ENCODE results near the gene GPR176.

GPR176 gene, protein sequence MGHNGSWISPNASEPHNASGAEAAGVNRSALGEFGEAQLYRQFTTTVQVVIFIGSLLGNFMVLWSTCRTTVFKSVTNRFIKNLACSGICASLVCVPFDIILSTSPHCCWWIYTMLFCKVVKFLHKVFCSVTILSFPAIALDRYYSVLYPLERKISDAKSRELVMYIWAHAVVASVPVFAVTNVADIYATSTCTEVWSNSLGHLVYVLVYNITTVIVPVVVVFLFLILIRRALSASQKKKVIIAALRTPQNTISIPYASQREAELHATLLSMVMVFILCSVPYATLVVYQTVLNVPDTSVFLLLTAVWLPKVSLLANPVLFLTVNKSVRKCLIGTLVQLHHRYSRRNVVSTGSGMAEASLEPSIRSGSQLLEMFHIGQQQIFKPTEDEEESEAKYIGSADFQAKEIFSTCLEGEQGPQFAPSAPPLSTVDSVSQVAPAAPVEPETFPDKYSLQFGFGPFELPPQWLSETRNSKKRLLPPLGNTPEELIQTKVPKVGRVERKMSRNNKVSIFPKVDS

DNA sequence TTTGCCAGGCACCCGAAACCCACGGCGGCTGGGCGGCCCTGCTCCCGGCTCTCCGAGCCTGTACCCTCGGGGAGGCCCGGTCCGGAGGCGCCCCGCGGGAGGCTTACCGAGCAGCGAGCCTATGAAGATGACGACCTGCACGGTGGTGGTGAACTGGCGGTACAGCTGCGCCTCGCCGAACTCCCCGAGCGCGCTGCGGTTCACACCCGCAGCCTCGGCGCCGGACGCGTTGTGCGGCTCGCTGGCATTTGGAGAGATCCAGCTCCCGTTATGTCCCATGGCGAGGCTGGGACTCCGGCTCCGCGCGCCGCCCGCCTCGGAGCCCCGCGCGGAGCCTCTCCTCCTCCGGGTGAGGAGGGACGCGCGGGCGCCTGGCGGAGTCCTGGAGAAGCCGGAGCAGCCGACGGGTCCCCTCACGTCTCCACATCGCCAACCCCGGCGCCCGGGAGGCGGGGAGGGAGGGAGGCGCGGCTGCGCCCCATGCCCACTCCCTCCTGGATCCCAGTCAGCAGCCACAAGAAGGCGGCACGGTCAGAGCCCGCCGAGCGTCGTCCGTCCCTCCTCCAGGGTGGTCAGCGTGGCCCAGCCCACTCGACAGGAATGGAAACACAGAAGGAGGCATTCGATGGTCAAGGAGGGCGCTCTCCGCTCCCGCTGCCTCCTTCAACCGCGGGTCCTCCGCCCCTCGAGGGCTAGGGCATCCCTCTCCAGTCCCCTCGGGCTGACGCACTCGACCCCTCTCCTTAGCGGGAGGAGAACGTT is at the start of gene GPR176:
TSS of gene GPR176 (minus strand) at position 519 of the 762 bp plus-strand sequence. CDS start at position 279, 240 bp downstream.
- DNase-seq: no peak

DNA sequence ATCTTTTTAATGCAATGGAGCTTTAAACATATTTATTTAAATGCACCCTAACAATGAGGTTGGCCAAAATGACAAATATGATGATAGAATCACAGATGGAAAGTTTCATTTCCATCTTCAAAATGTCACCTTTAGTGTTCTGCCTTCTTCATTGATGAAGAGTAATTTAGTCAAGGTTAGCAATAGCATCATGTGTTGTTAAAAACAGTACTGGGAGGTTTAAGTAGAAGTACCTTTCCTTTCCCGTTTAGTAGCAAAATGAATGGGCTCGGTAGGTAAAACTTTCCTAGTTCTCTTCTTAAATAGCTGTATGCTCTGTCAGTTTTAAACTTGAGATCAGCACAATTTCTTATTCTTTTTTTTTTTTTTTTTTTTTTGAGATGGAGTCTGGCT is 48.9 kb upstream of the GPR176 start:
- DNase-seq: no peak

DNA sequence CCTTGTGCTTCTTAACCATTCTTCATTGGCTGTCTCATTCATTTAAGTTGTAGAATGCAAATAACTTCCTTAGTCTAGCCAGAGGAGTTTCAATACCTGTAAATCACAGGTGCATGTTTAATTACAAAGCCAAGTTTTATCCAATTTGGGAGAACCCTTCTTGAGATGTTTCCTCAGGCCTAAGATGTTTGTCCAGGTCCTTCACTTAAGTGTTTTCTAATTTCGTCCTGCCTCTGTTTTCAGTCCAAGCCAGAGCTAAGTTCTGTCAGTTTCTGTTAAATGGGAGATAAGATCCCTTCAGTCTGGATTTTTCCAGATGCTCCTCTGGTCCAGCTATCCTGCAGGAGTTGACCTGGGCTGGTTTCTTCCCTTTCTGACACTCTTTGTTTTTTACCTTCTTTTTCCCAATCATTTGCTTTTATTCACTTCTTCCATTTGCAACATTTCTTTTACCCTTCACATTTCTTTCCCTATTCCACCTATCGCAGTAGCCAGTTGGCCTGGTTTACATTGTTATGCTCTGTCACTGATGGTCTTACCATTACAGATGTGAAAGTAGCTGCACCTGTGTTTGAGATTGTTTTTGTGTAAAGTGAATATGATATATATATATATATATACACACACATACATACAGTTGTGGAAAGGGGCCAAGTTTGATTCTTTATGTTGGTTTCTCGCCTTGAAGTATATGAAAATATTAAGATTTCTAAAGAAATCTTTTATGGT is 48.4 kb upstream of the GPR176 start:
- DNase-seq: no peak

DNA sequence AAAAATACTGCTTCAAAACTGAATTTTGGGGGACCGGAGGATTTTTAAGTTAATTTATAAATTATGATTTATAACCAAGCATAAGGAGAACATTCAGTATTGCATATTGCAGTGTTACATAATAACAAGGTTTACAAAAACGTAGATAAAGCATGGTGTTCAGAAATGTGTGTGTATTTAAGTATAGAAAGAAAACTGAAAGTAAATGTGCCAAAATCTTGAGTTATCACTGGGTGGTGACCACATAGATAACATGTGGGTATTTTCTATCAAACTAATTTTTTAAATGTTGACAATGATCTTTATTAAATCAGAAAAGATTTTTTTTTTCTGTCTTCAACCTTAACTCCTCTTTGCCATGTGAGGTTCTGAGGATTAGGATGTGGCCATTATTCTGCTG is 46.5 kb upstream of the GPR176 start:
- DNase-seq: no peak

DNA sequence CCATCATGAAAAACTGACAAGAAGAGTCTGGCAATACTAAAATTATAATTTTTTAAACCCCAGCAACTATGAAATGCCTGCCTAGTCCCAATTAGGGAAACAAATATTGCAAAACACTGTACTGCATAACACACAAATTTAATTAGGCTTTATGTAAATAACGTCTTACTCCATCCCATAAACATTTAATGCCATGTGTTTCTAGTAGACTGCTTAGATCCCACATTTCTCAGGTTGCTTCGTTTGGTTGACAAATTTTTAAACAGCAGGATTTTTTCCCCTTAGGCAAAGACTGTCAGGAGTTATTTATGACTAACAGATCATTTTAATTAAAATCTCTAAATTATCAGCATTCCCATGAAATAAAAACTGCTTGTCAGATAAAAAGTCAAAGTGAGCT is 43.7 kb upstream of the GPR176 start:
- DNase-seq: no peak

DNA sequence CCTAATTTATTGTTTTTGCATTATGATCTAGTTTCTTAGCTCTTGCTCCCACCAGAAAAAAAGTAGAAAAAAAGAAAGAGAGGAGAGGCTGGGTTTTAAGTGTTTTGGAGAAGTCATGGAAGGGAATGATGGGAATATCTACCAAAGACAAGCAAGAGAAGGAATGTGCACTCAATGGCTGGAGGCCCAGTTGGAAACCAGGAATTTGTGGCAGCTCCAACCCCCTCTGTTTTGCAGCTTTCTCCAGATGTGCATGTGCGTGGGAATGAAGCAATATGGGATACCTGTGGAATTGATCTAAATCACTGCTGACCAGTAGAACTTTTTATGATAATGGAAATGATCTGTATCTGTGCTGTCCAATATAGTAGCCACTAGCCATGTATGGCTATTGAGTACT is 41.0 kb upstream of the GPR176 start:
- DNase-seq: no peak

DNA sequence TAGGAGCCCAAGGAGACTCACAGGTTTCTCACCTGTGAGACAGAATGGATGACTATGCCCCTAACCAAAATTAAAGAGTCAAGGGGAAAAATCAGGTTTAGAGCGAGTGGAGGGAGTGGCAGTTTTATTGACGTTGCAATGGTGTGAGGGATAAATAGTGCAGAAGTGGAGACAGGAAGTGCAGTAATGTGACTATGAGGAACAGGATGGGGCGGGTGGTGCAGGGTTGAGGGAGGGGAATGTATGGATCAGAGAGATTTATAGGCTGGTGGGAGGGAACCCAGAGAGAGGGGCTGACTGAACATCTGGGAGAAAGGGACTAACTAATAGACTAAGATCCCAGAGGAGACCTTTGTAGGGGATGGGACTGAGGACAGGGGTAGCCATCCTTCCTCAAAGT is 40.3 kb upstream of the GPR176 start:
- DNase-seq: no peak

DNA sequence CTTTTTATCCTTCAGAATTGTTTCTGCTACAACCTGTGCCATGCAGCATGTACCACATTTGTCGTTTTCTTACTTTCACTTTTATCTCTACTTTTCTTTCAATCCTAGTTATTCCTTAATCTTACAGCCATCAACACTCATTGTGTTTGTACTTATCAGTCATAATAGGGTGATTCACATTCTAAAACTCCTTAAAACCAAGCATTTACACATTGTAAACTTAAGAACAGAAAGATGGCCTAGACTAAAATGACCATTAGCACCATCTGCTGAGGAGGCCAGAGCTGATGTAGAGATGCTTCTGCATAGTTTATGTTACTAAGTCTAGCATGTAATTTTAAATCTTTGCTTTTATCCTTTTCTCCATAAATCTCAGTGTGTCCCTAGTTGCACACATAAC is 39.3 kb upstream of the GPR176 start:
- DNase-seq: no peak

DNA sequence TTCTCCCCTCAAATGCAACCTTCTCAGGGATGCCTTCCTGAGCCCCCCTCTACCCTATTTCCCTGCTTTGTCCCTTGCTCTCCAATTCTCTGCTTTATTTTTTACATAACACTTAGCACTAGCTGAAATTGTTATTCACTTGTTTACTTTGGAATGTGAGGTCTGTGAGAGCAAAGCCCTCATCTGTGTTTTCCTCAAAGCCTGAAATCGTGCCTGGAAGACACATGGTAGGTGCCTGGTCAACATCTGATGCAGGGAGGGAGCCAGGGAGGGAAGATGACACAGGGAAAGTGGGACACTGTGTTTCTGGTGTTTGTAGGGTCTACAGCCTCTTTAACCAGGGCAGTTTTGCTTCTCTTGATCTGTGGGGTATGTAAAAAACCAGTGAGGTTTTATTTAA is 37.4 kb upstream of the GPR176 start:
- no peak for DNase-seq

DNA sequence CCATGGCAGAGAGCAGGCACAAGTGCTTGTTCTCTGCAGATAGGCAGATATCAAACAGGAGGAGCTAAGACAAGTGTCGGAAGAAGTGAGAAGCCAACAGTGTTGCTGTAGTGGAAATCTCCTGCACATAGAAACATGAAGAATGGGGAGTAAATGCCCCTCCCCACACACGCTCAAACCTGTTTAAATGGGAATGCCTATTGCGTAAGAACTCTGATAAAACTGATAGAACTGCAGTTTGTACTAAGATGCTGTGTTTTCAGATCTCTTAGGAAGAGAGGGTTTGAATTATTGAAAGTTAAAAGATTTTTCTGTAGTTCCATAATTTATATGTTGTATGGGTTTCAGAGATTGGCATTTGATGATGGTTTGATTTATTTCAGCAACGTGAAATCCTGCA is 33.5 kb upstream of the GPR176 start:
- DNase-seq: no peak

DNA sequence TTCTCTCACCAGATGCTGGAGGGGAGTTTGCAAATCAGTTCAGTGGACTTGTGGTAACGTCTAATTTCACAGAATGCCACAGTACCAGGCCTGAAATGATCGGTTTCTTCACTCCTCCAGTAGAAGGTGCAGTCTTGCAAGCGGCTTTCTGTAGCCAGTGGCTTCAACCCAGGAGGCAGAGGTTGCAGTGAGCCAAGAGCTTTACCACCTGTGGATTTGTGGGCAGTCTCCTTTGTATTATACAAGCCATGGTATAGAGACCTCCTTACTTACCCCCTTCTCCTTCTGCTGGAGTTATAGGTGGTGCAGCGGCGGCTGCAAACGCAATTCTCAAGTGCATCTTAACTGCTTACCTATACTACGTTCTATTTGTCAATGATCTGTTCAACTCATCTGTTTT is 31.5 kb upstream of the GPR176 start:
- DNase-seq: no peak

DNA sequence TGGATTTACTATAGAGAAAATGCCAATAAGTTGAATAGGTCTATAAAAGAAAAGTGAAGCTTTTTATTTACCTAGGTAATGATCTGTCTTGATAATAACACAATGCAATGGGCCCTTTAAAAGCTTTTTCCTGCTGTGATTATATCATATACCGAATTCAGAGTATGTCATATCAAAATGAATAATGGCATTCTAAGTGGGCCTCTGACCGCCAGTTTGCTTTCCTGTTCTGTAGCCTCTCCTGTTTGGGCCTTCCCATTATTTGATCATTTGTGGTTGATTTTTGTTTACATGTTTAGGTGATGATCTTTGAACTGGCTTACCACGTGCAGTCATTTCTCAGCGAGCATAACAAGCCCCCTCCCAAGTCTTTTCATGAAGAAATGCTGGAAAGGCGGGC is 28.8 kb upstream of the GPR176 start:
- no peak for DNase-seq

DNA sequence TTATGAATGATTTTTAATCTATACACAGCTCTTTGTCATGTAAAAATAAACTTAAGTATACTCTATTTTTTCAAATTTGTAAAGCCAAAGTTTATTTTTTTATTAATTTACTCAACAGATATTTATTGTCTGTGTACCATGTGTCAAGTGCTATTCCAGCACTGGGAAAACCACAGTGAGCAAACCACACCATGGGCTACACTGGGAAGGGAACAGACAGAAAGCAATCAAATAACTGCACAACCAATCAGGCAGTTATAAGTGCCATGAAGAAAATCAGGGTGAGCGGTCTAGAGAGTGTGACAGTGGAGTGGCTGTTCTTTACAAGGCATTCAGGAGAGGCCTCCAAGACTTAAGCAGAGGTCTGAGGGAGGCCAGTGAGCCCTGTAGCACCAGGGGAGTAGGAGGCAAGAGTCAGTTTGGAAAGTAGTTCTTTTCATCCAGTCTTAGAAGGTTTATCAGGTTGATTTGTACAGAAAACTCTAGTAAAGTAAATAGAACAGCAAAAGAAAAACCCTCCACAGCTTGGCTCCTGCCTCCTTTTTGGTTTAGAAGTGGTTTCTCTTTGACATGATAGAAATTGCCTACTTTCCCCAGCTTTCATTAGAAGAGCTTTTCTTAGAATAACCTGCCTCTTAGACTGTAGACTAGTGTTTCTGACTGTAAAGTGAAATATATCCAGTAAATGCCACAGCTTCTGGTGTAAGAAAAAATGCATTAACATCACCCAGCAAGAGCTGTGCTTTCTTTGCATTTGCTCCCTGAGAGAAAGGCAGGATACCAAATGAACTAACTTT is 27.5 kb upstream of the GPR176 start:
- no peak for DNase-seq

DNA sequence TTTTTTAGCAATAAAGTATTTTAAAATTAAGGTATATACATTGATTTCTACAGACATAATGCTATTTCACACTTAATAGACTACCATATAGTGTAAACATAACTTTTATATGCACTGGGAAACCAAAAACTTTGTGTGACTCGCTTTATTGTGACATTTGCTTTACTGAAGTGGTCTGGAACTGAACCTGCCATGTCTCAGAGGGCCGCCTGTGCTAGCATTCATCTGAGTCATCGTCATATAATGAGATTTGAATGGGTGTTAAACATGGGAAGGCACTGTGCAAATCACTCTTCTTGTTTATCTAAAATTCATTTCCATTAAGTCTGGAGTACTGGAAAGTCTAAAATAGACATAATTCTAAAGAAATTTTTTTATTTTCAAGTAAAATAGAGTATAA is 26.8 kb upstream of the GPR176 start:
- DNase-seq: no peak

DNA sequence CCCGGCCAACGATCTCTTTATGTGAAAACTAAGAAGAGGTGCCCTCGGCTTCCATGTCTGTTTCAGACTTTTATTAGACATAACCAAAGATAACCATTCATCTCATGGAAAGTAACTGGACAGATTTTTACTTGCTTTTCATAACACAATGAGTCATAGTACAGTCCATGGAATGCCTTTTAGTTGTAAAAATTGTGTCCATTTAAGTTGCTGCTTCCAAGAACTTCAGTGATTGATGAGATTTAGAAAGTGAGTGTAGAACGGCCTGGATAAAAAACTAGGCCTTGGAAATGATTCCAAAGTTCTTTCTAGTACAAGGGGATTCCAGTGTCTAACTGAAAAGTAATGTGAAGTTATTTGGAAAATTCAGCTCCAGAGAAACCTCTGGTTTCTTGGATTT is 24.7 kb upstream of the GPR176 start:
- no peak for DNase-seq

DNA sequence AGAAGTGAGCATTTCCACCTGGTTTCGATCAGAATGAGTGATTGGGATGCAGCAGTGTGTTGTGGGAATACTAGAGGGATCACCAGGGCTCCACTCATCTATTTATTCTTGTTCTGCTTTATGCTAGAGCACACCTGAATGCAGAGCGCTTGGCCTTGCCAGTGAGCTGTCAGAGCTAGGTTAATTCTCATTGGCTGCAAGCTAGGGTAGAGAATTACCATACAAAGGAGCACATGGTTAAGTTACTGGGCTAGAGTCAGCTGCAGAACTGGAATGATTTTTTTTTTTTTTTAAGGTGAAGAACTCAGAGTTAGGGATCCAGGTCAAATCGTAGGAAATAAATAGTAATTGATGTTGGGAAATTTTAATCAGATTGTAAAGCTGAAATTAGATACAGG is 22.7 kb upstream of the GPR176 start:
- DNase-seq: no peak

DNA sequence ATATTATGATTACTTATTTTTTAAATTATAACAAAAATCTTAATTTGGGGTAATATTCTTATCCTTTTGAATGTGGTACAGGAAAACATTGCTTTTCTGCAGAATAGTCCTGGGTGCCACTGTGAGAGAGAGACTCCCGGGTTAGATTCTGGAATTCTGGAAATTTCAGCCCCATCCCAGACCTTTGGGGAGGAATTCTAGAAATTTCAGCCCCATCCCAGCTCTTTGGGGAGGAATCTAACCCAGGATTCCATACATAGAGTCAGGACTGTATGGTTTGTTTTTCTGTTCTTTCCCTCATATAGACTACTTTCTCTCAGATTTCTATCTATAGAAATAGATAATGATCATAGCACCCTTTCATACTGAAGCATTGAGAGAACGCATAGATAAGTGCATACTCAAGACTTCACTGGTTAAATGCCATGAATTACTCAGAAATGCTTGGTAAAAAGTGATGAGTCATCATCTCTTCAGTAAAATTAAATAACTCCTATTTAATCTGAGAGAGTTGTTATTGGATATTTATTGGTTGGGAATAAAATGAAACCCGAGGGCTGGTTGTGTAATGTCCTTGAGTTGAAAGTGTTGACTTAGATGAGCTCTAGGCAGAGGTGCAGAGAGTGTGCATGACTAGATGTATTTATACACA is 22.2 kb upstream of the GPR176 start:
- no peak for DNase-seq

DNA sequence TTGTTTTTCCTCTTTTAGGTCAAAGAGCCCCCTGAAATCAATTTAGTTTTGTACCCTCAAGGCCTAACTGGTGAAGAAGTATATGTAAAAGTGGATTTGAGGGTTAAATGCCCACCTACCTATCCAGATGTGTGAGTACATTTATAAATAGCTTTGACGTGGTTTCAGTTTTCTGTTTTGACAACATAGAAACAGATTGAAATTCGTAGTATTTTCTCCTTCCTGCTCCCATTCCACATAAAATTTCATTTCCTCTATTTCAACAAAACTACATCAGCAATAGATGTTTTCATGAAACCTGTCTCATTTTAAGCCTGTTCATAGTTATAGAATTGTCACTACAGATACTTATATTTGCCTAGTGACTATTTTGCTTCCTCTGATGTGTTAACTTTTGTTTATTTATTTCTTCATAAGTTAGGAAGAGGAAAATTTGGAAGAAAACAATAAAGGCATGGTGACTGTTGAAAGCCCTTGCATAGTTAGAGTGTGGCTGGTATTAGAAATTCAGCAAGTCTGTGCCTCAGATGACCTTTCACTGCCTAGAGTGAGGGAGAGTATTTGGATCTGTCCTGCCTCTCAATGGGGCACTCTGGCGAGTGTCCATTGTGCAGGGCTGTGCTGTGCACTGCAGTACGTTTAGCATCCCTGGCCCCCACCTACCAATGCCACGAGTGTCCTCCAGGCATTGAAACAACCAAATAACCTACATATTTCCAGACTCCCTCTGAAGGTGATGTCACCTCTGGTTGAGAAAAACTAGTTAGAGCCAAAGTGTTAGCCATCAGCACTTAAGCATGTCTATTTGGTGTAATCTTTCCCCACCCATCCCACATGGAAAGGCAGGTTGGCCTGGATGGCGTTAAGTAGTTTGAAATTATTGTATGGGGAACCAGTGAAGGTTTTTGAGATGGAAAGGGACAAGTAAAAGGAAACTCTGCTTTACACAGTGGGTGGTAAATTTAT is 19.7 kb upstream of the GPR176 start:
- no peak for DNase-seq

DNA sequence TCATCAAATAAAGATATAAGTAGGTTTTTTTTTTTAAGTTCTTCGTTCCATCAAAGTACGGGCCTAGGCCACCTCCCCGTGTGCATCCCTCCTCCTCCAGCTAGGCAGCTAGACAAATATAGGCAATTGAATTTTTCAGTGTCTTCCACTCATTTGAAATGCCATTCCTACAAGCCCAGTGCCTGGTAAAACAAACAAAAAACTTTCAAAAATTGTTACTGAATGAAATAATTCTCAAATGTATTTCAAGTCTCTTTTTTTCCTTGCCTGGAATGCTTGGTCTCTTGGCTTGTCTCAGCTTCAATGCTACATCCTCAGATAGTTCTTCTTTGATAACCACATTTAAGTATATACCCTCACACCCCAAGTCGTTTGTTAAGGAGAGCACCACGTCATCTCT is 17.6 kb upstream of the GPR176 start:
- DNase-seq: no peak

DNA sequence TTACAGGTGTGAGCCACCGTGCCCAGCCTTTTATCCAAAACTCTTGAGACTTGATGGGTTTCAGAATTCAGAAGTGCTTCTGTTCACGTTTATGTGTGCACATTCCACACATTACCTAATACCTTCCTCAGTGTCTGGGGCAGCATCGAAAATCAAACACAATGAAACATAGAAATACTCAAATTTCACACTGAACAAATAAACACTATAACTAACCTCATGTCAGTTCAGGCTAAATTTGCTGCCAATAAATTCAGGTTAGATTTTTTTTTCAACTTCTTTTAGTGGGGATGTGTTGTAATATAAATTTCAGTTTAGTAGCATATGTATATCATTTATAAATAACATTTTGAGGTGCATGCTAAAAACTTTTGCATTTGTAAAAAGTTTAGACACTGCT is 16.6 kb upstream of the GPR176 start:
- DNase-seq: no peak

DNA sequence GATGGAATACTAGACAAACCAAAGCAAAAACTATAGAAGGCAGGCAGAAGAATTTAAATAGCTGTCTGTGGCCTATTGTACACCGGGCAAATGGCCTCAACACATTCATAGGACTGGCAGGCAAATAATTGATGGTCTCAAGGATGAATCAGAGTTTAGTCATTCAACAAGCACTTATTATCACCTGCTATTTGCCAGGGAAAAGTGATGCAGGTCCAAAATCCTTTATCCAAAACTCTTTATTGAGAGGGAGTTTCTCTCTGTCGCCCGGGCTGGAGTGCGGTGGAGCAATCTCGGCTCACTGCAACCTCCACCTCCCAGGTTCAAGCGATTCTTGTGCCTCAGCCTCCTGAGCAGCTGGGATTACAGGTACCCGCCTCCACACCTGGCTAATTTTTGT is 16.1 kb upstream of the GPR176 start:
- DNase-seq: no peak

Measured in stimulated activated naive CD4-positive, alpha-beta T cell treated with Interleukin-2 at 50 U/mL for 16 hours (primary cell).